SK-N-SH (cell line): ENCODE measurements around the gene ASTN2.

Source experiments
- EZH2phosphoT487 ChIP-seq: fragments of 200-600 bp; sonication (generic); IDR thresholded peaks from 2 replicates; pipeline ENCODE4 v1.6.1; 2017; ENCODE audit warnings: low read depth, mixed run types, mild to moderate bottlenecking, antibody characterized with exemption, moderate library complexity, borderline replicate concordance
- RAD21 ChIP-seq: IDR thresholded peaks from 2 replicates; pipeline ENCODE4 v1.6.1; 2012; ENCODE audit warnings: mild to moderate bottlenecking, low read length
- RFX5 ChIP-seq: IDR thresholded peaks from 2 replicates; pipeline ENCODE4 v1.6.1; 2012; ENCODE audit warnings: mild to moderate bottlenecking, improper control_type of control experiment, low read length
- SIN3A ChIP-seq: IDR thresholded peaks from 2 replicates; pipeline ENCODE4 v1.6.1; 2012; ENCODE audit warnings: low read depth, mild to moderate bottlenecking, low read length, moderate library complexity, borderline replicate concordance
- TEAD4 ChIP-seq: IDR thresholded peaks from 2 replicates; pipeline ENCODE4 v1.4.0; 2012; ENCODE audit warnings: mild to moderate bottlenecking, borderline replicate concordance; ENCODE audit not compliant: insufficient read depth
- USF2 ChIP-seq: fragments of 150-350 bp; IDR thresholded peaks from 2 replicates; pipeline ENCODE4 v1.6.1; 2017; ENCODE audit warnings: antibody characterized with exemption, low read length, low read depth, borderline replicate concordance
- TF ChIP-seq, protein P1 (sequence below): fragments of 200-600 bp; sonication (generic); IDR thresholded peaks from 2 replicates; pipeline ENCODE4 v1.6.1; 2017; ENCODE audit warnings: antibody characterized with exemption, mild to moderate bottlenecking, moderate library complexity

GRCh38 chr9:116451500-116452115 is 963.2 kb downstream of the ASTN2 start:
- TF ChIP-seq TEAD4, result no peak
- TF ChIP-seq, protein P1, sequence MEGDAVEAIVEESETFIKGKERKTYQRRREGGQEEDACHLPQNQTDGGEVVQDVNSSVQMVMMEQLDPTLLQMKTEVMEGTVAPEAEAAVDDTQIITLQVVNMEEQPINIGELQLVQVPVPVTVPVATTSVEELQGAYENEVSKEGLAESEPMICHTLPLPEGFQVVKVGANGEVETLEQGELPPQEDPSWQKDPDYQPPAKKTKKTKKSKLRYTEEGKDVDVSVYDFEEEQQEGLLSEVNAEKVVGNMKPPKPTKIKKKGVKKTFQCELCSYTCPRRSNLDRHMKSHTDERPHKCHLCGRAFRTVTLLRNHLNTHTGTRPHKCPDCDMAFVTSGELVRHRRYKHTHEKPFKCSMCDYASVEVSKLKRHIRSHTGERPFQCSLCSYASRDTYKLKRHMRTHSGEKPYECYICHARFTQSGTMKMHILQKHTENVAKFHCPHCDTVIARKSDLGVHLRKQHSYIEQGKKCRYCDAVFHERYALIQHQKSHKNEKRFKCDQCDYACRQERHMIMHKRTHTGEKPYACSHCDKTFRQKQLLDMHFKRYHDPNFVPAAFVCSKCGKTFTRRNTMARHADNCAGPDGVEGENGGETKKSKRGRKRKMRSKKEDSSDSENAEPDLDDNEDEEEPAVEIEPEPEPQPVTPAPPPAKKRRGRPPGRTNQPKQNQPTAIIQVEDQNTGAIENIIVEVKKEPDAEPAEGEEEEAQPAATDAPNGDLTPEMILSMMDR, result no peak
- no peak for TF ChIP-seq RAD21
- TF ChIP-seq RFX5, result no peak
- TF ChIP-seq SIN3A, result no peak
- TF ChIP-seq USF2, result no peak
- TF ChIP-seq EZH2phosphoT487, result no peak
